Activated CD8-positive, alpha-beta memory T cell treated with anti-CD3 and anti-CD28 coated beads, Interleukin-2, amount 50 U/mL, for 24 hours (primary cell): ENCODE data around the gene OXGR1.
"Not testable (repeated sequence)": the region's sequence is repeated elsewhere in the genome, so short reads cannot be mapped to it uniquely, and the experiment has no call there.

ENCODE experiments used
- DNase-seq: peaks from one replicate; pipeline ENCODE4 v3.0.0-alpha.2; 2020; ENCODE audit errors: extremely low read depth

The OXGR1 gene

DNA sequence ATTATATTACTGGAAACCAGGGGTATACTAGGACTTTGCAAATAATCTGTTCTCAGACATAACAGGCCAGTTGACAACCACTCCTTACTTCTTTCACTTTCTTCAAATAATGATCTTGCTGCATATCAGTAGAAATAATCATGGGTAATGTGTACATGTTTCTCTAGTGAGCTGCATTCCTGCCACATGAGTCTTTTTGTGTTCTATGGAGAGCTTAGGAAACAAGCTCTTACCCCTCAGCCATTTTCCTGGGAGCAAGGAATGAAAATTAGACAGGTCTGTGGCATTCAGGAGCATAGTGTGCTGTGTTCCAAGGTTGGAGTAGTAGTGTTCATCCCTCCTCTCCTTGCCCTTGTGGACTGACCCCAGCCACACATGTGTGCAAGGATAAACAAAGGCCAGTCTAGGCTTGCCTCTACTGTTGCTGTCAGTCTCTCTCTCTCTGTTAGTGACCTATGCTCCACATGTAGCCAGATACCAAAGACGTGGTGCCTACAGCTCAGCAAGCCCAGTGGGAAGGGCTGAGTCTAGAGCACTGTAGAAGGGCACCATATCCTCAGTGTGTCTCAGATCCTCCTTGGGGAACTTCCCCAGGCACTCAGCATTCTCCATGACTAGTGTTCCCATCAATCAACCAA lies 11.5 kb upstream of the OXGR1 start:
- no peak for DNase-seq

DNA sequence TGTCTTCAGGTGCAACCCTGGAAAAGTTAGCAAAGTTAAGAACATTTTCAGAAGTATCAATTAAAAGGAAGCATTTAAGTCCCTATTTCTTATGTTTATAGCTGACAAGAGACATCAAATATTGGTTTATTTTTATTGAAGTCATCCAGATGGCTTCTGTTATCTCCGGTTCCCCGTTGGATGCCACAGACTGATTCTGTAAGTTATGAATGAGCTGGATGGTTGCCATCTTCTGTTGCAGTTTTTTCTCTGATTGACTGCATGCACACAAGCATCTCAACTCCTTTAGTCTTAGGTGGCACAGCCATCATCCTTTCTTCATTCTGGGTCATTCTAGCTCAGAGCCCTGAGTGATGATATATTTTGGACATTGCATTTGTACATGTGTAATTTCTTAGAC lies 10.6 kb upstream of the OXGR1 start:
- no peak for DNase-seq

DNA sequence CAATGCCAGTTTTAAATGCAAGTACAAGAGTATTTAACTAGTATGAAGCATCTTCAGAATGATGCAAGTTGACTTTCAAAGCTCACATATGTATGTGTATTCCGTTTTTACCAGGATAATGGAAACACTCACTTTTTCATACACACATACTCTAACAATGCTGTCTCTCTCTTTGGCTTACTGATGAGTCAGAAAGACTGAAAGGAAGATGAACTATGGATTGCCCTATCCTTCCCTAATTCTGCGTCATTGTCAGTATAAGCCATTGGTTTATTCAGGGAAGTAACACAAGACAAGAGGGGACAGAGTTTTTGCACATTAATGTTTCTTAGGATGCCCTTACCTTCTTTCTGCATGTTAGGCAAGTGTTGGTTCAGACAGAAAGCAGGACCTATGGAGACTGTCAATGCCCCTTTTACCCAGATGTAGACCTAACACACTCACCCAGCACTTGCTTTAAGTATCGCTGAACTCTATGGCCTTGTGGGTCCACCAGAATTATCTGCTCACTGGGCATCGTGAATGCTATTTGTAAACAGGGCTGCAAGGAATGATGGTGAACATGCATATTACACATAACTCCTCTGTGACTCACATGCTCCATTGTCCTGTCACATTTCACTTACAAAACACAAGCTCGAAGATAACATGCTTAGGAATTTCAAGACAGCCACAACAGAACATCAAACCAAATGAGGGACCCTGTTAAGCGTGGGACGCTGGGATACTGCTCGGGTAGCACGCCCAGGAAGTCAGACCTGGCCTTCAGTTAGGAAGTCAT lies 10.0 kb upstream of the OXGR1 start:
- DNase-seq, result no peak

DNA sequence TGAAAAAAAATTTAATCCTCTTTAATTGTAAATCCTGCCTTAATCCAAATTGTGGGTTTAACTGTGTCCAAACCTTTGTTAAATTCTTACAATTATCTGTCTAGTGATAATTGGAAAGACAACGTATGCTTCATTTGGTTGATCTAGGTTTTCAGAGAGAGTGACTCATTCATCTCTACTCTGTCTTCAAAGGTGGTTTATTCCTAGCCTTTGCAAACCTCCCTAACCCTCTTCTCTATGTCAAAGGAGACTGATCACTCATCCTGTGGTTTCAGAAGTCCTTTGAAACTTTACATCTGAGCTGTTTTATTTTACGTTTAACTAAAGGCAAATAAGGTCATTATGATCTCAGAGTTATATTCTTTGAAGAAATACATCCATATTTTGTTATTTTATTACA lies 8.8 kb upstream of the OXGR1 start:
- DNase-seq, result no peak

DNA sequence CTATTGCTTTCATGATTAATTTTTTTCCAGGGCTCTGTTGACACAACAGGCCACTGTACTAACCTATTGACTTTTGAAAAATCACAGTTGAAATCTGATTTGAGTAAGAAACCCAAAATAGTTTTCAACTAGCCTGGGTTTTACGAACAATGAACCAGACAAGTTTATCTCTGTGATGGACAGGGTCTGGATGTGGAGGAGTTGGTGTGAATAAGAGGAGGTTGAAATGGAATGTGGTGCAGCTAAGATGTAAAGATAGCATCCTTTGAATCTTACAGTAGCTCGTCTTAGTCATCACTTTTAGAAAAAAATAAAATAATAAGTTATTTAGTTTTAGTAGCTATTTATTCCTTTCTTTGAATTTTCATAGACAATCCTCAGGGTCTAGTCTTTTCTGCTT lies 8.3 kb upstream of the OXGR1 start:
- no peak for DNase-seq

DNA sequence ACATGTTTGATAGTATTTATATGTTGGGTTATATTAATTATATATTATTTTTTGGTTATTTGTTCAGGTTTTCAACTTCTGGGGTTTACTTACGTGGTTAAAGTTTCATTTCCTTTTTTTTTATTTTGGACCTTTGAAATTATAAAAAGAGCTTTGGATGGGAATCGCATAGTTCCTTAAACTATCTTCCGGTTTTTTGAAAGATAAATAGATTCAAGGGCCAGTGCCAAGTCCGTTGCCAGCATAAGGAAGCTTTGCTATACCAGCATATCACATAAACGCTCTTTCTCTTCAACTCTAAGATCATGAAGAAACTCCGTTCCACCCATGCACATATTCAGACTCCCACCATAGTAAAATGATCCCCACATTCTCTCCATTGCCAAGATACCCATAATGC lies 7.4 kb upstream of the OXGR1 start:
- DNase-seq, result no peak

DNA sequence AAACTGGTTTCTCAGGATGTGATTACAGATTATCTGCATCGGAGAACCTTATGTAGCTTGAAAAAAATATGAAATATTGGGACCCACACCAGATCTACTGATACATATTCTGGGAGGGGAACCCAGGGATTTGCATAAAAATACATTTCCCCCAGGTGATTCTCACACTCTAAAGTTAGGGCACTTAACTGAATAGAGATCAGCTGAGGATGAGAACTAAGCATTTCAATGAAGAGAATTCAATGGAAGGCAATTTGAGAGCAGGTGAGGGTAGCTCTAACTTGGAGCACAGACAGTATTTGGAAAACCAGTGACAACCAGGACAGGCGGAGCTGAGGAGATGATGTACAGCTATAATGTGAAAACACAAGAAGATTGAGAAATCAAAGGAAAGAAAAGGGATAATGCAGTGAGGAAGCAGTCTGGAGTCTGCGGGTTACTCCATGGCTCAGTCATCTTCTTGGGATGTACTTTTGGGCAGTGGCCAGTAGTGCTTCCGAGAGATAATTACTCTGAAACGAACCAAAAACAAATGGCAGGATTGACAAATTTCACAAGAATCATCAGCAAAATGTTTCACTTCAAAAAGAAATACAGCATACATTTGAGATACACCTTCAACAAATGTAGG lies 6.1 kb upstream of the OXGR1 start:
- DNase-seq, result no peak

DNA sequence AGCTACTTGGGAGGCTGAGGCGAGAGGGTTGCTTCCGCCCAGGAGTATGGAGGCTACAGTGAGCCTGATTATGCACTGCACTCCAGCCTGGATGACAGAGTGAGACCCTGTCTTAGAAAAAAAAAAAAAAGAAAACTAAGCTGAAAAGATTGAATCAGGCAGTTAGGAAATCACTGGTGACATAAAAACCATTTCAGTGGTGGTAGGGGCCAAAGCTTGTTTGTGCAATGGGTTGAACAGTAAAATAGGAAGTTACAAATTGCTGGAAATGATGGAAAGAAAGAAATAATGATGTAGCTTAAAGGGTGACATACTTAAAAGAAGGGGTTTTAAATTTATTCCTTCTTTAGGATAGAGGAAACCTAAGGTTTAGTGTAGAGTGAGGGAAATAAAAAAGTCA lies 4.8 kb upstream of the OXGR1 start:
- no peak for DNase-seq

DNA sequence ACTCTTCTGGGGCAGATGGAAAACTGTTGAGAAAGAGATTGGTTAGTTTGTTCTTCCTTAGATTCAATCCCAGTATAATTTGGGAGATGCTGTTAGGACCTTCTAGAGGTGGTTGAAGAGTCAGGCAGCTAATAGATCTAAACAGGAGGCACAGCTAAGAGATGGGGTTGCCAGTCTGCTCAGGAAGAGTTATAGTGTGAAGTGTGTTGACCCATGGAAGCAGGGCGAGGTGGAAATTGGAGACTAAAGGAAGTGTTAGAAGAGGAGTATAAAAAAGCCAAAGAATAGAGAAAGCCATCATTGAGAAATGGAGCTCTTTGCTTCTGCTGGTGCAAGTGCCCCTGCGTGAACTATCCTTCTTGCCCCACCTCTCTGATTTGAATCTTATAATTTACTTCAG lies 3.8 kb upstream of the OXGR1 start:
- no peak for DNase-seq

DNA sequence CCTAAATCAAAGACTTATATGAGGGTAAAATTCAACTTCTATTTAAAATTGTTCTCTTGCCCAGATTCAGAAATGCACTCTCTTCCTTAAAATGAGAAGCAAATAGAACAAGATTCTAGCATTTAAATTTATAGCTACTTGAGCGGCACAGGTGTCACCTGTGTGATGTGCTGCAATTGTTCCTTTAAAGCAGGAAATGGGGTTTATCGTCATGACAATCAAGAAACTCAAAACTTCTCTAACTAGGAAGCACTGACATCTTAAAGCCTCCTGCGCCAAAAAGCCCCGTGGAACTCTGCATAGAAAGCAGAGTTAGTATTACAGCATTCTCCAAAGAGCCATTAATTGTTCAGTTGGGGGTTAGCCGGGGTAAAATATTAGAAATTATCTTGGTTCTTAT lies 2.6 kb upstream of the OXGR1 start:
- DNase-seq, result no peak

DNA sequence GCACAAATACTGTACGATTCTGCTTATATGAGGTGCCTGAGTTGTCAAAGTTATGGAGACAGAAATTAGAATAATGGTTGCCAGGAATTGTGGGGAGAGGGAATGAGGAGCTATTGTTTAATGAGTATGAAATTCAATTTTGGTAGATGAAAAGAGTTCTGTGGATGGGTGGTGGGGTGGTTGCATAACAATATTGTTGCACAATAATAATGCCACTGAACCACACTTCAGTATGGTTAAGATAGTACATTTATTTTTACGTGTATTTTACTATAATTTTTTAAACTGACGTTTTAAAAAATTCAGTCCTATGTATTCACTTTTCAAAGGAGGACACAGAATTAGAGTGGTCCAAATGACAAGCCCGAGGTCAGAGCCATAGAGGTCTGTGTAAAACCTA lies 1.8 kb upstream of the OXGR1 start:
- no peak for DNase-seq

DNA sequence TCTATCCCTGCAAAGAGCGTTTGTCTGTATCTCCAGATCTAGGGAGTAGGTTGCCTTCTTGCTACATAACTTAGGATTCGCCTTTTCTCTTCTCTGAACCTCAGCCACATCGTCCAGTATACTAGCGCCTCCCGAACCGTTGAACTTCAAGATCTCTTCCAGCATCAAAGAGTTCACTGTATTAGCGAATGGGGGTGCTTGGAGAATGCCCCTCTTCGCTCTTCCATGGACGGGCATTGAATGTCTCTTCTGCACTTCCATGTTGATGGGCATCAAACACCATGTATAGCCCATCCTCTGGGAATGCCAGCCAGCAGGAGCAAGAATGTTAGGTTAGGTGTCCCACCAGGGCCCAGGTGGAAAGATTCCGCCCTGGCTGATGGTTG lies 575 bp upstream of the OXGR1 start:
- DNase-seq, result no peak

DNA sequence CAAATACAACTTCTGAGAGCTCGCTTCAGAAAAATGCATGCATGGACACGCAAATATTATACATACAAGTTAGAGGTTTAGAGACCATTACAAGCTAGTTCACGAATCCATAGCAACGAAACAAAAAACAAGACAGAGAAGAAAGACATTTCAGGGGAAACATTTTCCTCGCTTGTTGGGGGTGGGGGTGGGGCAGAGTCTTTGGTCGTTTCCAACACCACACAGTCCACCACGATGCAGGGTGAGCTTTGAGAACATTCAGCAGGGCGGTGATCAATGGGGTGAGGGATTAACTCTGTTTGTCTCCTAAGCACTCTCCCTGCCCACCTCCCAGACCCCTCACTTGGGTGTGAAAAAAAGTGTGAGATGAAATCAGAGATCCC lies 651 bp downstream of the OXGR1 start:
- DNase-seq, result no peak

DNA sequence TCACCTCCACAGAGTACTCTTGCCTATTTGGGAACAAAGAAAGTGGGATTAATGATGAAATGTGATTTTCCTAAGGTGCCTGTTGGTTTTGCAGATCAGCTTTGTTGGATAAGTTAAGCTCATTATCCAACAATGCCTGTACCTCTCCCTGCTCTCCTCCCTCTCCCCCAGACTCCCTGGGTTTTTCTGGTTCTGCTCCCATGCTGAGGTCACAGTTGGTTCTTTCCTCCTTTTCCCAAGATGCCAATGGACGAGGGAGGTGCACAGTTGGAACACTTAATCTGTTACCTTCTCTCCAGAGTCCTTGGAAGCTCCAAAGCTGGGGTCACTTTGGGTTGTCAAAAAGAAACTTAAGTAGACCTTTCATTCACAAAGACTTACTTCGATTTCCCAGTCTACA lies 1.6 kb downstream of the OXGR1 start:
- DNase-seq, result no peak

DNA sequence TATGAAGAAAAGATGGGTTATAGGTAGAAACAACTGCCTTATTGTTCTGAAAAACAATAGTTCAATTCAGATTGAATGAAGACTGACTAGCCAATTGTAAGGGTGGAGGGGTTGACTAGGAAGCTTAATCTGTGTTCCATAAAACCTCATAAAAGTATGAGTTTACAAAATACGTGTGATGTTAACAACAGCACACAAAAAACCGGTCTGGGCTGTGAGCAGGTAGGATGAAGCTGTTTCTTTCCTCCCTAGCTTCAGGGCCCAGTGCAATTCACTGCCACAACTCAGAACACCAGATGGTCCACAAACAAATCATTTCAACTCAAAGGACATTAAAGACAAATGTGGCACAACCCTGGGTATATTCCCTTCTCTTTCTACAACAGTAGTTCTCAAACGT lies 3.2 kb downstream of the OXGR1 start:
- no peak for DNase-seq

DNA sequence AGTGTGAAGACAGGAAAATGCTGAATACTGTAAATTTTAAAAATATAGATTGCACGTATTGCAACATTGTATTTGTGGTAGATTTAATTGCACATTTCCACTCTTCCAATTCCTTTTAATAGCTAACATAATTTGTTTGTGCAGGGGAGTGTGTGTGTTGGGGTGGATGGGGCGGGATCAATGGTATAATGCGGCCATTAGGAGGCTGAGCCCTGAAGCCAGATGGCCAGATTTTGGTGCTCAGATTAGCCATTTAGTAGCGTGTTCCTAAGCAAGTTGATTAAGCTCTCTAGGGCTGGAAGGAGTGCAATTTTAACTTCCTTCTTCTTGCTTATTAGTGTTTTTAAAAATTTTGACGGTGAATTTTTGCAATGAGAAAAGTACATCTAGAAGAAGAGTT lies 5.8 kb downstream of the OXGR1 start:
- no peak for DNase-seq

DNA sequence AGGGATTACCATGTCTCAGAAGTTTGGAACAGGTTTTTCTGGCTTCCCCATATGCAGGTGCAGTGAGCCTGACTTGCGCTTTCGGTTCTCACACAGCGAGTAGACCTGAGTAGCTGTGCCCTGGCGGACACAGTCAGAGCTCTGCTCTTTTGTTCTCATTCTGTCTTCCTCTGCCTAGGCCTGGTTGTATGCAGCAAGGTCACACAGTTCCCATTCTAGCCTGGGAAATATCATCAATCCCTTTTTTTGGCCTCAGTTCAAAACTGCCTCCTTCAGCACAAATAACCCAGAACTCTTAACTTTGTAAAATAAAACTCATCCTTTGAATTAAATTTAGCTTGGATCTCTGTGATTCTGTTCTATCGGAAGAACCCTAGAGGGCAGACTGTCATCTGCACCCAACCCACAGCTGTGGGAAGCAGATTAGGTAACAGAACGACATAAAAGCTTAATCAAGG lies 10.2 kb downstream of the OXGR1 start:
- DNase-seq, result no peak

DNA sequence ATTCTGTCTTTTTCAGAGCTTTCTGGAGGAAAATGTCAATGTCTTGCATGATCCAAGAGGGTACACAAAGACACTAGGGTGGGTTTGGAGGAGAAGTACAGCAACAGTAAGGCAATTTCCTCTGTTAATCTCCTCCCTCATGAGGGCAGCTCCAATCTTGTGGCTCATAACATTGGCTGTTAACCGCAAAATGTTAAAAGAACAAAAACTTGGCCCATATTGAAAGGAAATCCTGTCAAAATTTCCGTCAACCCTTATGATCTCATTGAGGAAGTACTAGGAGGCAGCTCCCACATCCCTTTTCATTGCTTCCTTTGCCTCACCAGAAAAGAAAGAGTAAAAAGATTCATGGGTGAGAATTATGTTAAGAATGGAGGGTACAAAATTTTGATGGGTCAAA lies 11.6 kb downstream of the OXGR1 start:
- no peak for DNase-seq

DNA sequence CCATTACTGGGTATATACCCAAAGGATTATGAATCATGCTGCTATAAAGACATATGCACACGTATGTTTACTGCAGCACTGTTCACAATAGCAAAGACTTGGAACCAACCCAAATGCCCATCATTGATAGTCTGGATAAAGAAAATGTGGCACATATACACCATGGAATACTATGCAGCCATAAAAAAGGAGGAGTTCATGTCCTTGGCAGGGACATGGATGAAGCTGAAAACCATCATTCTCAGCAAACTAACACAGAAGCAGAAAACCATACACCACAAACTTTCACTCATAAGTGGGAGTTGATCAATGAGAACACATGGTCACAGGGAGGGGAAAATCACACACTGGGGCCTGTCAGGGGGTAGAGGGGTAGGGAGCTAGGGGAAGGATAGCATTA lies 14.4 kb downstream of the OXGR1 start:
- DNase-seq, result not testable (repeated sequence)

DNA sequence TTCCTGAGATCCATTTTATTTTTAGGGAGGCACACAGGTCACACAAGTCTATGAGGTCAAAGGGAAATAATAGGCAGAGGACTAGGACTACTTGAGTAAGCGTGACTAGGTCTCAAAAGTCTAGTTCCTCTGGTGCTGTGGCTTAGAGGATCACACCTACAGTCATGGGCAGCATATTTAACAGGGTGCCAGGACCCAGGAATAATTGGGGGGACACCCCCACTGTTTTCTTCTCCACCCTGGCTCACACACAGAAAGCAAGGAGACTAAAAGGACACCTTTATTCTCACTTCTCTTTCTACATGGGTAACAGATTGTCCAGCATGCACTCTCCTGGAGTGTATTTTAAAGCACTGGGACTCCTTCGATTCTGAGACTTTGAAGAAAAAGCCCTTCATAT lies 26.2 kb downstream of the OXGR1 start:
- DNase-seq, result no peak

DNA sequence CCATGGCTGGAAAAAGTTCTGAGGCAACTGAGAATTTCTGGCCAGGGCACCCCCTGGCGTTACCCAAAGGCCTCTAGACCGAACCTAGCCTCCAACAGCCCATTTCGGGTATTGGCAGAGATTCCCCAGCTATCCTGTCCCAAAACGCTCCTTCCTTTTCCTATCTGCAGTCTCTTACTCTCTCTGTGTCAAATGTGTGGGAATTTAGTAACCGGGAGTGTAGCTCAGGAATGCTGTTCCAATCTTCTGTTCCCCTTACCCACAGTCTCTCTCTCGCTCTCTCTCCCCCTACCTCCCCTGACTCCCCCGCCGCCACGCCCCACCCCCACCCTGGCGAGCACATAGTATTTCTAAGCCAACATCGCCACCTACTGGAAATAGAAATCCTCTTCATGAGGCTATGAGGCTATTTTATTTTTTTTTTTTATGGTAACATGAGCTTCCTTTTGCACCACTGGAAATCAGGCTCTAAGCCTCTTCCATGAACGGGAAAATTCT lies 27.0 kb downstream of the OXGR1 start:
- DNase-seq, result no peak

DNA sequence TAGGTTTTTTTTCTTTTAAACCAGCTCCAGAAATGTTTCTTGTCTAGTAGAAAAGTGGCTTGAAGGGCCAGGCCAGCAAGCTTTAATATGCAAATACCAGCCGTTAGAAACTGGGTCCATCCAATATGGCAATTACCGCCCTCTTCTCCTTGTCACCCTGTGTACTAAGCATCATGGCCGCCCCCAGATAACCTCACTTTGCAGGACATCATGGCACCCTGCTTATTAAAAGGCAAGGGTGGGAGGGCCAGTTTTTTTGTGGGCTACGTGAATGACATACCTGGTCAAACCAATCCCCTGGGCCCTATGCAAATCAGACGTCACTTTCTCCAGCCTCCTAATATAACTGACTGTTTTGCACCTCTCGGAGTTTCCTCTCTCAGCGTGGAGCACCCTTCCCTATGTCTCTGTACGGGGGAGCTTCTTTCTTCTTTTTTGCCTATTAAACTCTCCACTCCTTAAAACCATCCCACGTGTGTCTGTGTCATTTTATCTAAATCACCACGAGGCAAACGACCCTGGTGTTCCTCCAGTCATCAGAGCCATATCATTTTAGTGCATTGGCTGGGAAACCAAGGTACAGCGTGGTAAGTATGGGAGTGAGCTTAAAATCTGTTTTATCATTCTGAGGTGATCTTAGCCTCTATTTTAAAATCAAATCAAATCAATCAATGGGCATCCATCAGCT lies 27.7 kb downstream of the OXGR1 start:
- DNase-seq, result no peak
